KBM-7 (cell line): ENCODE data around the gene HCFC1.

Experiments
- DNase-seq: peaks from one replicate; pipeline ENCODE4 v3.0.0-alpha.2; 2015
- in situ Hi-C: fragments of 300-500 bp; cut with MboI; formaldehyde crosslinking; loops from 2 replicates; pipeline ENCODE4 v1.14.3; 2020; ENCODE audit warnings: low sequenced_read_pairs, low pct_unique_long_range_greater_than_20kb, mixed read lengths

The HCFC1 gene

GRCh38 chrX:153929576-153929975, 42.0 kb downstream of the HCFC1 start:
- DNase-seq: no peak
- in situ Hi-C loops: no loop called here

GRCh38 chrX:153928846-153929245, 42.8 kb downstream of the HCFC1 start:
- in situ Hi-C loops: no loop called here

GRCh38 chrX:153927922-153928760, 43.5 kb downstream of the HCFC1 start:
- DNase-seq: peak; percentile 100
- in situ Hi-C loops: no loop called here

More at GRCh38 chrX:153928846-153929245, 42.8 kb downstream of the HCFC1 start:
- no peak for DNase-seq

GRCh38 chrX:153927672-153927921, 44.0 kb downstream of the HCFC1 start:
- in situ Hi-C loops: no loop called here

GRCh38 chrX:153926858-153927671, 44.6 kb downstream of the HCFC1 start:
- in situ Hi-C loops: no loop called here
- peak; percentile 99 for DNase-seq

More at GRCh38 chrX:153927672-153927921, 44.0 kb downstream of the HCFC1 start:
- no peak for DNase-seq

GRCh38 chrX:153926552-153926857, 45.1 kb downstream of the HCFC1 start:
- in situ Hi-C loops: no loop called here
- DNase-seq: no peak

- peak; percentile 54 for DNase-seq
- in situ Hi-C loops: no loop called here
Observed at GRCh38 chrX:153925739-153926551, 45.7 kb downstream of the HCFC1 start, which contains the start of gene ARHGAP4. ARHGAP4 (minus strand) TSS chrX:153926264; CDS start chrX:153926202, 62 bp downstream.

GRCh38 chrX:153925387-153925738, 46.3 kb downstream of the HCFC1 start:
- no peak for DNase-seq
- in situ Hi-C loops: no loop called here

GRCh38 chrX:153924149-153924861, 47.3 kb downstream of the HCFC1 start:
- in situ Hi-C loops: no loop called here
- DNase-seq: peak; percentile 78

GRCh38 chrX:153922932-153923857, 48.4 kb downstream of the HCFC1 start:
- in situ Hi-C loops: no loop called here

GRCh38 chrX:153921511-153922446, 49.8 kb downstream of the HCFC1 start:
- in situ Hi-C loops: no loop called here
- DNase-seq: peak; percentile 67

More at GRCh38 chrX:153922932-153923857, 48.4 kb downstream of the HCFC1 start:
- no peak for DNase-seq

GRCh38 chrX:153921070-153921469, 50.5 kb downstream of the HCFC1 start:
- in situ Hi-C loops: no loop called here
- DNase-seq: no peak

DNA sequence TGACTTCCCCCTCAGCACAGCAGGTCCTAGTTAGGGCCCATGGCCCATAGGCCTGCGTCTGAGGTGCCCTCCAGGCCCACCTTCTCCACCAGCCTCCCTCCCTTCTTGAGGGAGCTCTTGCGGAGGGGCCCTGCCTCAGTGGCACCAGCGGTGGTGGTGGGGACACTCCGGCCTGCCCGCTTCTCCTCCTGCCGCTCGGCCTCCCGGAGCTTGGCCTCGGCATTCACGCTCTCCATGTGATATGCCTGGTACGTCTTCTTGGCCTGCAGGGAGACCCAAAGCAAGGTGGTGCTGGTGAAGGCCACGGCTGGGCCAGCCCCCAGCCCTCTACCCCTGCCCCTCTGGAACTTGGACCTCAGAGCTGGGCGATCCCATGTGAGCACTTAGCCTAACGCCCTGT, 51.1 kb downstream of the HCFC1 start:
- in situ Hi-C loops: no loop called here
- no peak for DNase-seq

DNA sequence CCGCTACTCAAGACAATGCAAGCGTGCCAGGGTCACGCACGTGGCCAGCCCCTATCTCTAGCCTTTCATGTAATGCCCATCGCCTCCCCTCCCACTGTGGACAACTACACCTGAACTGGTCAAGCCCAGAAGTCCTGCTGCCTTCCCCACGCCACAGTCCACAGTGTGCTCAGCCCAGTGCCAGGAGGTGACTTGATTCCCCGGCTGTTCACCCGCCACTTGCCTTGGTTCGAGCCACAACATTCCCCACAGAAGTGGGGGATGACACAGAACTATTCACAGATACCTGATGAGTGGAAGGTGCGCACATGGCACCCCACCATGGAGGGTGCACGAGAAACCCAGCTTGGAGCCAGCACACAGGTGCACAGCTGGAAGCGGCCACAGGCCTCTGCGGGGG, 52.3 kb downstream of the HCFC1 start:
- in situ Hi-C loops: no loop called here
- DNase-seq: no peak

GRCh38 chrX:153917869-153918268, 53.7 kb downstream of the HCFC1 start:
- in situ Hi-C loops: no loop called here

GRCh38 chrX:153913701-153914100, 57.9 kb downstream of the HCFC1 start:
- in situ Hi-C loops: no loop called here
- DNase-seq: no peak

More at GRCh38 chrX:153917869-153918268, 53.7 kb downstream of the HCFC1 start:
- no peak for DNase-seq

DNA sequence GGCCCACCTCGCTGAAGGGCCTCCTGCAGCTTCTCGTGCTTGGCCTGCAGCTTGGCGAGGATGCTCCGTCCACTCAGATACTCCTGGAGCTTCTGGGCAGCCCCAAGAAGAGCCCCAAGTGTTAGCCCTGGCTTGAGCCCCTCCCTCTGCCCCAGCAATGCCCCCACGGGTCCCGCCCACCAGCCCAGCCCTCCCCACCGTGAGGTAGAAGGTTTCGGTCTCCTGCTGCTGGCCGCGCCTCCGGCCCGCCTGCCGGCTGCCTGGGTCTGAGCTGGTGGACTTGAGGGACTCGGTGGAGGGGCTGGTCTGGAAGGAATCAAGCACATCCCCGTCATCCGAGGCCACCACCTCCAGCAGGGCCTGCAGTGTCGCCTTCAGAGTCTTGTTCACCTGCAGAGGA, 58.4 kb downstream of the HCFC1 start:
- no peak for DNase-seq
- in situ Hi-C loops: no loop called here
